Amniotic stem cell (primary cell): ENCODE measurements around the gene SNRPA1.

Experiments
- DNase-seq: peaks from one replicate; lab custom pipeline; 2025; lab: John Stamatoyannopoulos, UW

Gene SNRPA1

DNA sequence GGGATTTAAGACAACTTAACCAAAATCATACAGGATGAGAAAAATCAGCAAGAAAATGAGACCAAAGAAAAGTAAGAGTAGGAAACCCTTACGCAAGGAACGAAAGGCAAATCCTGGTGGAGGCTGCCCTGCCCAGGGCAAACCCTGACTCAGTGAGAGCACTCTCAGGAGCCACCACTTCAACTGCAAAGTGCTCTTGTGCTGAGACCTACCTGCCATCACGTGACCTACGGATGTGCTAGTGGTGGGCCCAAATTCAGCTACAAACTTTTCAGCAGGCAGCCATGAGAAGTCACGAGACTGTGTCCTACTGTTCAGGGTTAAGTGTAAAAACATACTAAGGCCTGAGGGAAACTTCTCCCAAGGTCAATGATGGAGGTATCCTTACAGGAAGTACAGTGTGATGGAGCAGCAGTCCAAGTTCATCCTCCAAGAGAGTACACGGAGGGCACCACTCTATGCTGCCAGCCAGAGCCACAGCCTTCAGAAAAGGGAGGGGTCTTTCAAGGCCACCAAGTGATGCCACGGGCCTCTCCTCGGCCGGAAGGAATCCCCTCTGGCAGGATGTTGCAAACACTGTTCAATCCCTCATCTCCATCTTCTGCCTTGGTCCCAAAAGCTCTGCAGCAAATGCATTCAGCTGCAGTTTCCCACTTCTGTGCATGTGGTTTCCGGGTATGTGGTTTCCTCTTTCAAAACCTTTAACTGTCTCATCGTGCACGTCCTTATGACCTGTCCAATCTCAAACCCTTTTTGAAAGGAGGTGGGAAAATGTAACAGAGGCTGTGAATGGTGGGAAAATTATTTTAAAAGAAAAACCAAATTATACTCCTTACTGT is 52.7 kb downstream of the SNRPA1 start:
- DNase-seq, result no peak

GRCh38 chr15:101240358-101240757 is 54.7 kb downstream of the SNRPA1 start:
- DNase-seq, result no peak

GRCh38 chr15:101239724-101240136 is 55.3 kb downstream of the SNRPA1 start:
- no peak for DNase-seq

- no peak for DNase-seq
Observed at GRCh38 chr15:101237251-101237650, 57.8 kb downstream of the SNRPA1 start.

DNA sequence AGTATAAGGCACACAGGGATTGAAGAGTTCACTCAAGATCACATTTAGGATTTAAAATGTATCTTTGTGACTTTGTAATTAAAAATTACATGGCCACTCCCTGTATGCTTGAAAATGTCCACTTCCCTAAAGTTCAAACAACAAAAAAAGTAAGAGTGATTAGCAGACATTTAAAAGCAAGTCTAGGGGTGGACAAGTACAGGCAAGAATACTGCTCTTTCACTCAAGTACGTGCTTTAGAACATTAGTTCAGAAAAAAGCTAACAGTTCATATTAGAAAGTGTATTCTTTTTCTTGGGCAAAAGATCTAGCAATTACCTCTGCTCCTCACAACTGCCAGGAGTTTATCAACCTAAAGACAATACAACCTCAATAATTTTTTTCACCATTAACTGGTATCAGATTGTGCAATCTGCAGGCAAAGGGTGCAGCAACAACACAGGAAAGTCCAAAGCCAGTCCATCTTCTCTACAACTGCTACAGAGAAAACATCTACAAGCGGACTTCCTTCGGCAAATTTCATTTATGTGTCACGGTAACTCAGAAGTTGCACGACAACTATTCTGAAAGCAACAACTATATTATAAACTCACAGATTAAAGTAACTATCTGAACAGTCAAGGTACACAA is 61.3 kb downstream of the SNRPA1 start:
- no peak for DNase-seq

GRCh38 chr15:101232677-101233076 is 62.4 kb downstream of the SNRPA1 start:
- no peak for DNase-seq
